Ascending aorta (tissue), 2 donors: ENCODE data around the gene POLK. TPM values are rescaled to one million over a fixed set of nuclear protein-coding genes. Genes with fewer than 3 reads are reported as not detected.
"Not testable (repeated sequence)": the region's sequence is repeated elsewhere in the genome, so short reads cannot be mapped to it uniquely, and the experiment has no call there.

ENCODE experiments used
- DNase-seq, 2 donors: peaks; one replicate each; pipeline ENCODE4 v3.0.0-alpha.2; 2019; ENCODE audit warnings: low spot score in 2 of 2
- H3K27ac ChIP-seq, 2 donors: fragments of 200-600 bp; sonication (generic); one replicate each; pipeline ENCODE4 v1.5.1; 2016 to 2017; ENCODE audit warnings: mild to moderate bottlenecking in 1 of 2
- H3K27me3 ChIP-seq: fragments of 200-600 bp; sonication (generic); one replicate; pipeline ENCODE4 v1.5.1; 2017
- H3K36me3 ChIP-seq, 2 donors: fragments of 200-600 bp; sonication (generic); one replicate each; pipeline ENCODE4 v1.5.1; 2016
- H3K4me1 ChIP-seq, 2 donors: fragments of 200-600 bp; sonication (generic); one replicate each; pipeline ENCODE4 v1.5.1; 2016 to 2017; ENCODE audit warnings: mild to moderate bottlenecking in 1 of 2
- H3K4me3 ChIP-seq, 2 donors: fragments of 200-600 bp; sonication (generic); one replicate each; pipeline ENCODE4 v1.5.1; 2016 to 2017; ENCODE audit warnings: mild to moderate bottlenecking in 1 of 2
- H3K9me3 ChIP-seq, 2 donors: fragments of 200-600 bp; sonication (generic); one replicate each; pipeline ENCODE4 v1.5.1; 2016
- intact Hi-C: fragments of 100-400 bp; cut with DNase I; formaldehyde crosslinking; loops from one replicate; pipeline ENCODE4 v1.15.1; 2023
- total RNA-seq: library from RNA; depleted of rRNA; stranded (reverse); fragments of >200 nt; gene quantifications from one replicate; pipeline ENCODE4 v1.1.0, GENCODE V29; 2016
- TF ChIP-seq, protein P1 (sequence below), 3 experiments: fragments of 200-600 bp in 2 of 3; fragments of 450-650 bp in 1 of 3; sonication (generic) in 2 of 3; IDR thresholded peaks; one replicate each; pipeline ENCODE4 v1.5.1; 2016 to 2019; ENCODE audit warnings: antibody characterized with exemption in 3 of 3, mild to moderate bottlenecking in 1 of 3, moderate library complexity in 1 of 3

The POLK gene
- total RNA-seq, 1 donor from 2014 or later, result 19.4 TPM

DNA sequence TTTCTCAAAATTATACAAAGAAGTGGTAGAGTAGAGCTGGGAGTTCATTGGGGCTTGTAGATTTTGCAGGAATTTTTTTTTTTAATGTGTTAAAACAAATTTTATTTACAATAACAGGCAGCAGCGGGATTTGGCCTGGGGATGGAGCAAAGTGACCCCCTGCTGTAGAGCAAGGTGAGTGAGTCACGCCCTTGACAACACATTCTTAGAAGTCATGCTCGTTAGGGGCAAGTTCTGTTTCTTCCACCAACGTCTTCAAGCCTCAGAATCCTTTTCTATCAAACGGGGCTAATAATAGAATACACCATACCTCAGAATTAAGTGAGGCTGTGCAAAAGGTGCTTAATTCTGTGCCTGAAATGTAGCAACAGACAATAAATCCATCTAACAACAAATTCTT lies 98.5 kb downstream of the POLK start:
- Histone ChIP-seq H3K27me3 (no peaks in the 10 kb centered on the region), H3K4me1 (peaks cover 0 to 6% of the 10 kb centered on the region in 2 donors), H3K9me3 (no peaks in the 10 kb centered on the region), H3K36me3 (peaks cover 0 to 2% of the 10 kb centered on the region in 2 donors), H3K27ac (no peak overlapping the region), H3K4me3 (no peak overlapping the region)
- TF ChIP-seq, protein P1, sequence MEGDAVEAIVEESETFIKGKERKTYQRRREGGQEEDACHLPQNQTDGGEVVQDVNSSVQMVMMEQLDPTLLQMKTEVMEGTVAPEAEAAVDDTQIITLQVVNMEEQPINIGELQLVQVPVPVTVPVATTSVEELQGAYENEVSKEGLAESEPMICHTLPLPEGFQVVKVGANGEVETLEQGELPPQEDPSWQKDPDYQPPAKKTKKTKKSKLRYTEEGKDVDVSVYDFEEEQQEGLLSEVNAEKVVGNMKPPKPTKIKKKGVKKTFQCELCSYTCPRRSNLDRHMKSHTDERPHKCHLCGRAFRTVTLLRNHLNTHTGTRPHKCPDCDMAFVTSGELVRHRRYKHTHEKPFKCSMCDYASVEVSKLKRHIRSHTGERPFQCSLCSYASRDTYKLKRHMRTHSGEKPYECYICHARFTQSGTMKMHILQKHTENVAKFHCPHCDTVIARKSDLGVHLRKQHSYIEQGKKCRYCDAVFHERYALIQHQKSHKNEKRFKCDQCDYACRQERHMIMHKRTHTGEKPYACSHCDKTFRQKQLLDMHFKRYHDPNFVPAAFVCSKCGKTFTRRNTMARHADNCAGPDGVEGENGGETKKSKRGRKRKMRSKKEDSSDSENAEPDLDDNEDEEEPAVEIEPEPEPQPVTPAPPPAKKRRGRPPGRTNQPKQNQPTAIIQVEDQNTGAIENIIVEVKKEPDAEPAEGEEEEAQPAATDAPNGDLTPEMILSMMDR (IDR thresholded peaks at IDR 0.05), result no peak
- intact Hi-C loops, result no loop called here
- DNase-seq, result no peak

DNA sequence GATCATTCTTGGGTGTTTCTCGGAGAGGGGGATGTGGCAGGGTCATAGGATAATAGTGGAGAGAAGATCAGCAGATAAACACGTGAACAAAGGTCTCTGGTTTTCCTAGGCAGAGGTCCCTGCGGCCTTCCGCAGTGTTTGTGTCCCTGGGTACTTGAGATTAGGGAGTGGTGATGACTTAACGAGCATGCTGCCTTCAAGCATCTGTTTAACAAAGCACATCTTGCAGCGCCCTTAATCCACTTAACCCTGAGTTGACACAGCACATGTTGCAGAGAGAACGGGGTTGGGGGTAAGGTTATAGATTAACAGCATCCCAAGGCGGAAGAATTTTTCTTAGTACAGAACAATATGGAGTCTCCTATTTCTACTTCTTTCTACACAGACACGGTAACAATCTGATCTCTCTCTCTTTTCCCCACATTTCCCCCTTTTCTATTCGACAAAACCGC lies 99.2 kb downstream of the POLK start:
- H3K27ac ChIP-seq, DNase-seq, intact Hi-C loops, H3K9me3 ChIP-seq, H3K27me3 ChIP-seq, H3K4me1 ChIP-seq, H3K36me3 ChIP-seq: not testable (repeated sequence)
- peak overlapping the region; percentile 48 to 72 for H3K4me3 ChIP-seq

DNA sequence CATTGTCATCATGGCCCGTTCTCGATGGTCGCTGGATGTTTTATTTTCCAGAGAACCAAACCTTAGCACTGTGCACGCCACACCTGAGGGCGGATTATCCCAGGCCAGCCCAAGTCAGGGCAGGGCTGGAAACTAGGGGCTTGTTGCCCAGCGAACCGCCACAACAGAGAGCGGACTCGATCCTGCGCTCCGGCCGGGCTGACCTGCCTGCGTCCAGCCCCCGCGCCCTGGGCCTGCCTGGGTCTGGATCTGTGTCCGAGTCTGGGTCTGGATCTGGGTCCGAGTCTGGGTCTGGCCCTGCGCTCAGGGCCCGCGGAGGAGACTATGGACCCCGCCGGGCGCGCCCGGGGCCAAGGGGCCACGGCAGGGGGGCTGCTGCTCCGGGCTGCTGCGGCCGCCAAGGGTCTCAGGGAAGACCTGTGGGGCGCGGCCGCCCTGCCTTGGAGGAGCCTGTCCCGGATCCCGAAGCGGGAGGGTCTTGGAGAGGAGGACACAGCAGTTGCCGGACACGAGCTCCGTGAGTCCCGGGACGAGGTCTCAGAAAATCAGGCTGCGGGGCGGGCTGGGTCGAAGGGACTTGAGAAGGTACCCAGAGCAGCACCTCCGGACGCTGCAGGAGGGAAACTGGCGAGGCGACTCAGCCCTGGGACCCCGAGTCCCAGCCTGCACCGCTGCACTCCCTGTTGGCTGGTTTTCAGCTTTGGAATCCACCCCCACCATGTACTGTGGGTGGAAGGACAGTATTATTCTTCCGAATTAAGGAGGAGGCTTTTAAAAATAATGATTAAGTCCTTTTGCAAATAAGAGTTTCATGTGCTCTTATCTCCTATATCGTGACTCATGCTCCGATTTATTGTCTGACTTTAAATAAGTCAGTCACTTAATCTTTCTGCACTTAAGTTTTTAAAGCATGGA lies 99.9 kb downstream of the POLK start, which contains the start of gene ANKDD1B:
Gene ANKDD1B (plus strand): TSS at position 143 of the 915 bp plus-strand sequence. CDS start 182 bp downstream, at position 325.
- H3K27me3 ChIP-seq, result no peaks in the 10 kb centered on the region
- peak within 1 kb of the TSS; percentile 48 to 72 for H3K4me3 ChIP-seq
- no peaks in the 10 kb centered on the region for H3K9me3 ChIP-seq
- no peak within 1 kb of the TSS for H3K27ac ChIP-seq
- H3K36me3 ChIP-seq, result peaks cover 0 to 2% of the 10 kb centered on the region in 2 donors
- peaks cover 0 to 6% of the 10 kb centered on the region in 2 donors for H3K4me1 ChIP-seq
- peak in 1 of 2 donors; percentile 64 for DNase-seq
- TF ChIP-seq, protein P1 (IDR thresholded peaks at IDR 0.05), result no peak
- intact Hi-C loops, result no loop called here

DNA sequence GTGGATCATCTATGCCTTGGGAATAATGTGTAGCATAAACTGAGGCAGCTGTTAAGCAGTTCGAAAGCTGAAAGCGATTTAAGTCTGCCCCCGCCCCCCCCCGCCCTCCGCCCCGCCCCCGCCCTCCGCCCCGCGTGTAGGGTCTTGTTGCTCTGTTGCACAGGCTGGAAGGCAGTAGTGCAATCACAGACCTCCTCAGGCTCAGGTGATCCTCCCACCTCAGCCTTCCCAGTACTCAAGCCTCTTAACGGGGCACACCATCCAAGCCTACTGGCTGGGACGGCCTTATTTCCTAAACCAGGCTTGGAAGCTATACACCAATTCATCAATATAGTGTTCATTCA lies 100.5 kb downstream of the POLK start:
- Histone ChIP-seq H3K27me3 (no peaks in the 10 kb centered on the region), H3K27ac (no peak overlapping the region), H3K4me3 (peak overlapping the region; percentile 48 to 72), H3K9me3 (no peaks in the 10 kb centered on the region), H3K4me1 (peaks cover 0 to 6% of the 10 kb centered on the region in 2 donors), H3K36me3 (peaks cover 0 to 2% of the 10 kb centered on the region in 2 donors)
- TF ChIP-seq, protein P1 (IDR thresholded peaks at IDR 0.05), result no peak
- intact Hi-C loops, result no loop called here
- DNase-seq, result no peak

DNA sequence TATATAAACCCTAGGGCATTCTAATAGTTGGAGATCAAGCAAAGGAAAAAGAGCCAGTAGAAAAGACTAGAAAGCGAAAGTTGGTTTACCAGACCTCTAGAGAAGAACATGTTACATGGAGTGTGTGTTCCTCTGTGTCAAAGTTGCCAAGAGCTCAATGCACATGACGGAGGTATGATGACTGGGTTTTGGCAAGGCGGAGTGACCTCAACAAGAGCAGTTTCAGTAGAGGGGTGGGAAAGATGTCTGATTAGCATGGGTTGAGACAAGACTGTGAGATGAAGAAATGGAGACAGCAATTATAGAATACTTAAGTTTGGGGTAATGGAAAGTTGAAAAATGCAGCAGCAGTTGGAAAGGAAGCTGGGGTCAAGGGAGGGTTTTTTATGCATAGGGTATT lies 101.2 kb downstream of the POLK start:
- Histone ChIP-seq H3K36me3 (peaks cover 0 to 2% of the 10 kb centered on the region in 2 donors), H3K27me3 (no peaks in the 10 kb centered on the region), H3K4me3 (no peak overlapping the region), H3K9me3 (no peaks in the 10 kb centered on the region), H3K4me1 (peaks cover 0 to 6% of the 10 kb centered on the region in 2 donors), H3K27ac (no peak overlapping the region)
- DNase-seq, result no peak
- TF ChIP-seq, protein P1 (IDR thresholded peaks at IDR 0.05), result no peak
- intact Hi-C loops, result no loop called here

DNA sequence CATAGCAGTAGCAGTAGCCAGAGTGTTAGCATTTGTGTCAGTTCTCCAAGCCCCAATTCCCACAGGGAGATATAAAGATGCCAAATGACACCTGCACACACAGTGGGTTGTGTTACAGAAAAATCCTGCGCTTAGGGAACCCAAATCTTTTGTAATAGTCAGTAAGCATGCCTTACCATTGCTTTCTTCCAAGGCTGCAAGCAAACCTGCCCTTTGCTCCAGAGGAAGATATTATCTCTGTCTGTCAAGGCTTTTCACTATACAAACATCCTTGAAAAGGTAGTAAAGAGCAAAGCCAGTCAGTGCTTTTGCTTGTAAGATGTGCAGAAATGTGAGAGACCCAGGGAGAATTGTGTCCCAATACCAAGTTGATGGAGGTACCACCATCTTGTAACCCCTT lies 102.5 kb downstream of the POLK start:
- Histone ChIP-seq H3K4me1 (peaks cover 0 to 6% of the 10 kb centered on the region in 2 donors), H3K27ac (no peak overlapping the region), H3K27me3 (no peaks in the 10 kb centered on the region), H3K4me3 (no peak overlapping the region), H3K36me3 (no peaks in the 10 kb centered on the region), H3K9me3 (no peaks in the 10 kb centered on the region)
- intact Hi-C loops, result no loop called here
- TF ChIP-seq, protein P1 (IDR thresholded peaks at IDR 0.05), result no peak
- DNase-seq, result no peak
